Astrocyte (in vitro differentiated cells and primary cell): ENCODE measurements around the gene SLC16A3.

ENCODE experiments used
- EZH2 ChIP-seq: IDR thresholded peaks from 2 replicates; pipeline ENCODE4 v1.6.1; 2012; ENCODE audit warnings: mild to moderate bottlenecking, low read length, inconsistent platforms; ENCODE audit not compliant: insufficient read depth
- TF ChIP-seq, protein P1 (sequence below): IDR thresholded peaks from 2 replicates; pipeline ENCODE4 v1.5.1; 2011; ENCODE audit warnings: low read depth, mild to moderate bottlenecking, inconsistent platforms, low read length, moderate library complexity; ENCODE audit not compliant: insufficient read depth

DNA sequence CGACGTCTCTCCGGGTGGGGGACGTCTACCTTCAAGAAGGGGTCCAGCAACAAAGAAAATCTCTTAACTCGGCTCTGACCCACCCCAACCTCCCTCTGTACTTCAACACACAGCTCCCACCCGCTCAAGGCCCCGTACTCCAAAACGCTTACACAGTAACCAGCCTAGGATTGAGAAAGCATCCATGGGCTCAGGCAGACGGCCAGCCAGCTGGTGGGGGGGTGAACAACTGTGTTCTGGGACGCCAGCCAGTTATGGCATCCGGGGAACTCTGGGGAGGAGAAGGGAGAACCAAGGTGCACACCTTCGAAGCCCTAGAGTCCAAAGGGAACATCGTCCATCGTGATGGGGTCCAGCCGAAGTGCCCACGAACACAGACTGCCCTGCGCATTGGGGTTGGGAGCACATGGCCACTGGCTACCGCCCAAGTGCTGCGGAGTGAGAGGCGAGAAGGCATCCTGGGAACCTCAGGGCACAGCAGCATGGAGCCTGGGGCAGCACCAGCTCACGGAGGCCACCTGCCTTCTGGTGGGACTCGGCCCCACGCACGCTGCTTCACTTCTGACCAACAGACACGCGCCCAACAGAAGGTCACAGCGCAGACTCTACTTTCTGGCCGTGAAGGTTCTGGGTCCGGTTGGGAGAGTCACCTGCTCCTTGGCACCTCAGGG is 14.3 kb downstream of the SLC16A3 start:
- TF ChIP-seq, protein P1, sequence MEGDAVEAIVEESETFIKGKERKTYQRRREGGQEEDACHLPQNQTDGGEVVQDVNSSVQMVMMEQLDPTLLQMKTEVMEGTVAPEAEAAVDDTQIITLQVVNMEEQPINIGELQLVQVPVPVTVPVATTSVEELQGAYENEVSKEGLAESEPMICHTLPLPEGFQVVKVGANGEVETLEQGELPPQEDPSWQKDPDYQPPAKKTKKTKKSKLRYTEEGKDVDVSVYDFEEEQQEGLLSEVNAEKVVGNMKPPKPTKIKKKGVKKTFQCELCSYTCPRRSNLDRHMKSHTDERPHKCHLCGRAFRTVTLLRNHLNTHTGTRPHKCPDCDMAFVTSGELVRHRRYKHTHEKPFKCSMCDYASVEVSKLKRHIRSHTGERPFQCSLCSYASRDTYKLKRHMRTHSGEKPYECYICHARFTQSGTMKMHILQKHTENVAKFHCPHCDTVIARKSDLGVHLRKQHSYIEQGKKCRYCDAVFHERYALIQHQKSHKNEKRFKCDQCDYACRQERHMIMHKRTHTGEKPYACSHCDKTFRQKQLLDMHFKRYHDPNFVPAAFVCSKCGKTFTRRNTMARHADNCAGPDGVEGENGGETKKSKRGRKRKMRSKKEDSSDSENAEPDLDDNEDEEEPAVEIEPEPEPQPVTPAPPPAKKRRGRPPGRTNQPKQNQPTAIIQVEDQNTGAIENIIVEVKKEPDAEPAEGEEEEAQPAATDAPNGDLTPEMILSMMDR = no peak
- no peak for TF ChIP-seq EZH2
